Activated CD4-positive, alpha-beta T cell treated with anti-CD3 and anti-CD28 coated beads, Interleukin-2, amount 50 U/mL, for 1 hour (primary cell): ENCODE results near the gene KCTD2.
"Not testable (repeated sequence)": the region's sequence is repeated elsewhere in the genome, so short reads cannot be mapped to it uniquely, and the experiment has no call there.

Source experiments
- DNase-seq: peaks from one replicate; pipeline ENCODE4 v3.0.0-alpha.2; 2020

Gene KCTD2

DNA sequence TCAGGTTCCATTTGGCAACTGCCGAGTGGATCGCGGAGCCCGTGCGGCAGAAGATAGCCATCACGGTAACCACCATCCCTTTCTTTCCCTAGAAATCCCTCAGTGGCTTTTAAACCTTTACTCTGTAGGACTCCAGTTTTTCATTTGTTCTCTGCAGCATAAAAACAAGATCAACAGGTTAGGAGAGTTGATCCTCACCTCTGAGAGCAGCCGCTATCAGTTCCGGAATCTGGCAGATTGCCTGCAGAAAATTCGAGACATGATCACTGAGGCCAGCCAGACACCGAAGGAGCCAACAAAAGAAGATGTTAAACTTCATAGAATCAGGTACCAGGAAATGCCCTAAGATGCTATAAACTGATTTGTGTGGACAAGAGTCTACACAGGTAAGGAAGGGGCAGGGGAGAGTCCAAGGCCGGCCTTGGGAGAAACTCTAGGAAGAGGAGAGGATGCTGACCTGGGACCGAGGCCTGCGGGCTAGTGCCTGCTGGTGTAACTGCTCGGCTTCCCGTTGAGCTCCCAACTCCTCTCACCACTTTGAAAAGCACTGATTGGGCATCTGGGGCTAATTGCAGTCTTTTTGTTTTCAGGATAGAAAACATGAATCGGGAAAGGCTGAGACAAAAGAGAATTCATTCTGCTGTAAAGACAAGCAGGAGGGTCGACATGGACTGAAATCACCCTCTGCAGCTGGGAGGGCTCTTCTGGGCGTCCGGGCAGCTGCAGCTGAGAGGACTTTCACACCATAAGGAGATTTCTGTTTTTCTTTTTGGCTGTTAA is 26.5 kb upstream of the KCTD2 start:
- no peak for DNase-seq

DNA sequence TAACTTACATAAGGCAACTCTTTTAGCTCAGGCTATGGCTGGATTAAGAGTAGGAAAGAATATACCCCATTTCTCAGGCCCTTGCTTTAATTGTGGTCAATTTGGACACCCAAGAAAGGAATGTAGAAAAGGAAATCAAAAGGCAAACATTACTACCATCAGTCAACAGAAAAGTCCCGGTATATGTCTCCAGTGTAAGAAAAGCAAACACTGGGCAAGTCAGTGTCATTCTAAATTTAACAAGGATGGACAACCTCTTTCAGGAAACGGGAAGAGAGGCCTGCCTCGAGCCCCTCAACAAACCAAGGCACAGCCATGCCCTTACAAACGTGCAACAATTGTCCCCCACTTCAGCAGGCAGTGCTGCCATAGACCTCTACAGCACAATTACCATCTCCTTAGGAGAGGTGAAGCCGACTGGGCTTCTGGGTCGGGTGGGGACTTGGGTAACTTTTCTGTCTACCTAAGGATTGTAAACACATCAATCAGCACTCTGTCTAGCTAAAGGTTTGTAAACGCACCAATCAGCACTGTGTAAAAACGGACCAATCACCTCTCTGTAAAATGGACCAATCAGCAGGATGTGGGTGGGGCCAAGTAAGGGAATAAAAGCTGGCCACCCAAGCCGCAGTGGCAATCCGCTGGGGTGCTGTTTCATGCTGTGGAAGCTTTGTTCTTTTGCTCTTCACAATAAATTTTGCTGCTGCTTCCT is 22.2 kb upstream of the KCTD2 start:
- no peak for DNase-seq

DNA sequence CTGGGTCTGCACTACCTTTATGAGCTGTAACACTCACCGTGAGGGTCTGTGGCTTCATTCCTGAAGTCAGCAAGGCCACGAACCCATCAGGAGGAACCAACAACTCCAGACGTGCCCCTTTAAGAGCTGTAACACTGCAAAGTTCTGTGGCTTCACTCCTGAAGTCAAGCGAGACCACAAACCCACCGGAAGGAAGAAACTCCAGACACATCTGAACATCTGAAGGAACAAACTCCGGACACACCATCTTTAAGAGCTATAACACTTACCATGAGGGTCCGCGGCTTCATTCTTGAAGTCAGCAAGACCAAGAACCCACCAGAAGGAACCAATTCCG is 21.7 kb upstream of the KCTD2 start:
- DNase-seq = not testable (repeated sequence)

DNA sequence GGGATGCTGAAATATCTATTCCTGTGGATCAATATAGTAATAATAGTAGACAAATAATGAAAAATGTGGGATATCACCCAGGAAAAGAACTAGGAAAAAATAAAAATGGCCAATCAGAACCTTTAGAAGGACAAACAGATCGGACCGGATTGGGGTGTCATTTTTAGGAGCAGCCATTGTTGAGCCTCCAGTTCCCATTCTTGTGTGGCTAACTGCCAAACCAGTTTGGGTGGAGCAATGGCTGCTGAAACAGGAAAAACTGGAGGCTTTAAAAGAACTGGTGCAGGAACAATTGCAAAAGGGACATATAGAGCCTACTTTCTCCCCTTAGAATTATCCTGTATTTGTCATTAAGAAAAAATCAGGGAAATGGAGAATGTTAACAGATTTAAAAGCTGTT is 20.4 kb upstream of the KCTD2 start:
- not testable (repeated sequence) for DNase-seq

DNA sequence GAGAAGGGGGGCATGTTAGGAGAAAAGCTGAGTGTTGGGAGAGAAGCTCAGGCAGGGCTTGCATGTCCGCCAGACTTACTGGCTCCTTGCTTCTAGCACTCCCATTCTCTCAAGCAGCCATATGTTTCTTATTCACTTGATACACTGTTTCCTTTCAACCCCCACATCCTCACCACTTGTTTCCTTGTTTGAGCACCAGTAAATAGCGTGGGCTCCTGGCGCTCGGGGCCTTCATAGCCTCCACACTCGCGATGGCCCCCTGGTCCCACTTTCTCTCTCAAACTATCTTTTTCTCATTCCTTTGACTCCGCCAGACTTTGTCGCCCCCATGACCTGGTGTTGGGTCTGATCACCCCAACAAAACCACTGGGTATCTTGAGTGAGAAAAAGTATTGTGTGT is 16.9 kb upstream of the KCTD2 start:
- no peak for DNase-seq

DNA sequence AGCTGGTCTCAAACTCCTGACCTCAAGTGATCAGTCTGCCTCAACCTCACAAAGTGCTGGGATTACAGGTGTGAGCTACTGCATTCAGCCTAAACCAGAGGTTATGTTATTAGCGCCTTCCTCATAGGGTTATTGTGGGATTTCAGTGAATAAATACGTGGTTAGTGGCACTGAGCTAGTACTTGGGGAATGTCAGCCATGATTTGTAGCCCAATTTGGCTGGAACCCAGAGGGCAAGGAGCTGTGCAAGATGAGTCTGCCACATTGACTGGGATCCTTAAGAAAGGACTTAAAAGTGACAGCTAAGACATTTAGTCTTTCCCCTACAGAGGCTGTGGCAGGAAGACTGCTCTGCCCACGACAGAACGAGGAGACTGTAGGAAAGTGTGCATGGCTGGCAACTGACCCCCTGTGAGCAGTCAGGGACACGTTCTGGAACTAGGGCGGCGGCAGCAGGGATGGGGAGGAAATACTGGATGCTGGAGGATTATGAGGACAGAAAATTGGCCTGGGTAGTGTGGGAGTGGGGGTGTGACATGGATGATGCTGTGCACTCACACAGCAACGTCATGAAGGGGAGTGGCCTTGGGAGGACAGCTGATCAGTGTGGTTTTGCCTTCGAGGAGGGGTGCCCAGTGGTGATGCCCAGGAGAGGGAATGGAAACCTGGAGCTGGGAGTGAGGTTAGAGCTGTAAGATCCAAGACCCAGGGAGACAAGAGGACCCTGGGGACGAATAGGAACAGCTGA is 14.9 kb upstream of the KCTD2 start:
- peak; percentile 55 for DNase-seq

DNA sequence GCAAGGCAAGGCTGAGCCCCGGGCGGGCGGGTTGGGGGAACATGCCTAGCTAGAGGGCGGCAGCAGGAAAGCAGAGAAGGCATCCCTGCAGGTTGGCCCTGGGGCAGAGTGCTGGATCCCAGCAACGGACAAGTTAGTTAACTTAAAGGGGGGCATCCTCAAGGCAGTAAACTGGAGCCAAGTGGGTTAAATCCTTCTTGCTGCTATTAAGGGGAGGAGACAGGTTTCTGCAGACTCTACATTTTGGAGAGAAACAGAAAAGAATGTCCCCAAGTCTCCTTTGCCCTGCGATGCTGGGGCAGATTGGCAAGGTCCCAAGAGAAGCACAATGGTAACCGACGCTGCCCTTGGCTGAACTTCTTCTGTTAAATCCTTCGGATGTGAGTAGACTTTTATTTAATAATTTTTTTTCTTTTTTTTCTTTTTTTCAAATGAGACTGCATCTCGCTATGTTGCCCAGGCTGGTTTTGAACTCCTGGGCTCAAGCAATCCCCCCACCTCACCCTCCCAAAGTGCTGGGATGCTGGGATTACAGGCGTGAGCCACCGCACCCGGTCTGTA is 14.2 kb upstream of the KCTD2 start:
- no peak for DNase-seq

DNA sequence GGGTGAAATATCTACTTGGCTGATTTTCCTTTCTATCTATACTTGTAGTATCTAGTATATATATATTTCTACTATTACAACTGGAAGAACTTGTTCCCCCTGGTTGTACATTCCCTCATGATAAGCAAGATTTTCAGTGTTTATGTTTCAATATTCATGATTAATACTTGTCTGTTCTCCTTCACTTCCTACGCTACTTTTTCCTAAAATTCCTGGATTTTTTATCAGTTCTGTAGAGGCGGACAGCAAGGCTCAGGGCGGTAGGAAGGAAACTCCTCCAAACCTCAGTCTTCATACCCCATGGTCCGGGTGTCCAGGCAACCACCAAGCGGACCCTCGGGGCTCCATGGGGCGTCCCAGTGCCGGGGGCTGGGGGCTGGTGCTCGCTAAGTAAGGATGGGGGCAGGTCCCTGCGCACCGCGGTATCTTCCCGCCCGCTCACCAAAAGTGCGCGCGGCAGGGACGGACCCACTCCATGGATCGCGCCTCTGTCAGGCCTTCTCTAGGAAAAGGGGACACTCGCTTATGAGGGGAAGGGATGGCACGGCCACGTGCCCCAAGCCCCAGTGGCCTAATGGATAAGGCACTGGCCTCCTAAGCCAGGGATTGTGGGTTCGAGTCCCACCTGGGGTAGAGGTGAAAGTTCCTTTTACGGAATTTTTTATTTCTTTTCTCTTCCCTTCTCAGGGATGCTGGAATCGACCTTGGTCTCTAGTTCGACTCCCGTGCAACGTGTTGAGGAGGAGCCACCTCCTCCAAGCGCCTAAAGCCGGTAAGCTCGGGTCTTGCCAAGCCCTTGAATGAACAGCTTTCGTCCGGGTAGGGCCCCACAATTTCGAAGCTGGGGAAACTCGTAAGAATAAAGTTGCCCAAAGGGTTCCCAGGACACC is 13.4 kb upstream of the KCTD2 start:
- DNase-seq = peak; percentile 86

DNA sequence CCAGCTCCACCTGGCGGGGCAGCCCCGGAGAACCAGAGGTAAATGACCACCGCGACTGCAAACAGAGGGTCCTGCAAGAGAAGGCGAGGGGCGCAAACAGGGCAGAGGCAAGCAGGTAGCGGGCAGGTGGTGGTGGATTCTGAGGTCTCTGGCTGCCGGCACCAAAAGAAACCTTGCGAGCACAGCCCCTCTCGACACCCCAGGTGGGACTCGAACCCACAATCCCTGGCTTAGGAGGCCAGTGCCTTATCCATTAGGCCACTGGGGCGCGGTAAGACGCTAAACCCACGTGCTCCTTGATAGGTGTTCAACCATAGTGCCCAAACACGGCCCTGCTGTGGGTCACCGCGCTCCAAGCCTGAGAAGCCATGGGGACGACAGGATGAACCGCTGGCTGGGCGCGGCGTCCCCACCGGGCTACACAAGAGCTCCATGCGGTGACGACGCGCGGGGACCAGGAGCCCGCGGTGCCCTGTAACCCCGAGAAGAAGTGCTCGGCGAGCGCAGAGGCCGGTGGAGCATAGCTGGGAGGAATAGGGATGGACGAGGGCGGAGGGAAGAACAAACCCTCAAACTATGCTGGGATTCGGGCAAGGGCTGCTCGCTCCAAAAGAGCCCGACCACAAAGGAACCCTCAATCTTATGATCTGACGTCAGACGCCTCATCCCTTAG is 12.7 kb upstream of the KCTD2 start:
- DNase-seq = peak; percentile 80

DNA sequence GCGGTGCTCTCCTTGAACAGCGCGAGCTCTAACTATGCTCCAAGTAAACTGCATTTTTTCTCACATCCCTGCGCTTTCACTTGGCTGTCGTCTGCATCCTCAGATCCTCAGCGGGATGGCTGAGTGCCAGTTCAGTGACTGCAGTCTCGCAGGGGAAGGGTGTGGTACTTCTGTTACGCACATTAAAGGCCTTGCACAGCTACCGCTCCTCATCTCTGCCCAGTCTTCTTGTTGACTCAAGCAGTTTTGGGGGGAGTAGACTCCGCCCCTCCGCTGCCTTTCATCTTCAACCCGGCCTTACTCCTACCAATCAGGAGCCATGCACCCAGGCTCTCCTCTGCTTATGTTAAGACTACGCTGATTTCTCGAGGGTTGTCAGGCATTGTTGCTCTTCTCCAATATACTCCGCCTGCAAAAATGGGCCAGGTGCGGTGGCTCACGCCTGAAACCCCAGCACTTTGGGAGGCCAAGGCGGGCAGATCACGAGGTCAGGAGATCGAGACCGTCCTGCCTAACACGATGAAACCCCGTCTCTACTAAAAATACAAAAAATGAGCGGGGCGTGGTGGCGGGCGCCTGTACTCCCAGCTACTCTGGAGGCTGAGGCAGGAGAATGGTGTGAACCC is 10.3 kb upstream of the KCTD2 start:
- peak; percentile 93 for DNase-seq

DNA sequence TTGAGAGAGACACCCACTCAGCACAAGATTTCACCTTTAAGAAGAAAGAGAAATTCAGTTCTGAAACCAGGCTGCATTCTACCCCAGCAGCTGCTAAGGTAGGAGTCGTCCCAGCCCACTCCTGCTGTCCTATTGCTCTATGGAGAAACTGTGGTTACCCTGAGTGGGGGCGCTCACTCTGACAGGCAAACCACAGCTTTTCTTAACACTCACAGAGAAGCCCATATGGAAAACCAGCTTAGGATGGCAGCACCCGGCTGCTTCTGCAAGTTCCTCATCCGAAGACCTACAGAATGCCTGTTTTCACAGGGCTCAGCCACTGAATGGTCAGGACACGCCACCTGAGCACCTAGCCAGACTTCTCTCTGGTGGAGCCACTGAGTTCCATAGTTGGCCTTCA is 7.8 kb upstream of the KCTD2 start:
- no peak for DNase-seq

DNA sequence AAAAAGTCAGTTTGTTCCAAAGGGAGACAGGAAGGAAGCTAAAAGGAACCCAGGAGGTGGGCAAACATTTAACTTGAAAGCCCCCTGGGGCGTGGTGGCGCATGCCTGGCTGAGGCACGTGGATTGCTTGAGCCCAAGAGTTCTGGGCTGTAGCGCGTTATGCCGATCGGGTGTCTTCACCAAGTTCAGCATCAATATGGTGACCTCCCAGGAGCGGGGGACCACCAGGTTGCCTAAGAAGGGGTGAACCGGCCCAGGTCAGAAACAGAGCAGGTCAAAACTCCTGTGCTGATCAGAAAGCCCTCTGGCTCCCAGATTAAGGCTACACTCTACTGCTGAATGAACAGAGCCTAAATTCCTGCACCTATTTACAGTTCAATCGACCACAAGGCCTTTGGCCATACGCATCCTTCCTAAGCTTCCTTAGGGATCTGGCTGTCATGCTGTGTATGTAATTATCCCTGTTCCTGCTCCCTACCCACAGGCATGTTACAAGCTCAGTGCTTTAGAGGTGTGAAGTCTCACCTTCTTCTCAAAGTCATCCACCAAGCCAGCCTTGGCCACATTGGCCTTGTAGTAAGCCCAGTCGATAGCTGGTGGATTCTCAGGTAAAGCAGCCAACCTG is 5.3 kb upstream of the KCTD2 start:
- no peak for DNase-seq

DNA sequence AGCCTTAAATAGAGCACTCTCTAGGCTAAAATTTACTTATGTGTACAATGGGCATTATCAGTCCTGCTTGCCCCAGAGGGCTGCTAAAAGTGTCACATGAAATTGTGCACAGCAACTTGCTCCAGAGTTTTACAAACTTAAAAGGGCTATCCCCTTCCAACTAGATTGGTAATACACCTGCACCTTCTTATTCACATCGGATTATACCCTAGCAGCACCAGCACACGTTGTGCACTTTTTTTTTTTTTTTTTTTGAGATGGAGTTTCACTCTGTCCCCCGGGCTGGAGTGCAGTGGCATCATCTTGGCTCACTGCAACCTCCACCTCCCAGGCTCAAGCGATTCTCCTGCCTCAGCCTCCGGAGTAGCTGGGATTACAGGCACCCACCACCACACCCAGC is 3.2 kb upstream of the KCTD2 start:
- not testable (repeated sequence) for DNase-seq

DNA sequence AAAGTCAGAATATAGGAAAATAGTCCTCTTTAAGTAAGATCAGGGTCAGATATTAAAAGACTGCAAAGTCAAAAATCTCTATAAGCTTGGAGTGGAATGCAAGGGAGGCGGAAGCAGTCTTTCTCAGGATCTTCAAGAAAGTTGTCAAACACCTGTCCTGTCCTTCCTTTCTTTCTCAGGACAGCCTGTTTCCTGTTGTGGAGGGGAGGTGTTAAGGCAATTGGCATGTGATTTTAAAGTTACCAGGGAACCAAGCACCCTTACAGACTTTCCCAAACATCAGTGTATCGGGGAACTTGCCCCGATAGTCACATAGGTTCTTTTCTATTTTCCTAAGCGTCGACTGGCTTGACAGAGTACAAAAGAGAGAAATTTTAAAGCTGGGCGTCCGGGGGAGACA is 2.3 kb upstream of the KCTD2 start:
- no peak for DNase-seq

DNA sequence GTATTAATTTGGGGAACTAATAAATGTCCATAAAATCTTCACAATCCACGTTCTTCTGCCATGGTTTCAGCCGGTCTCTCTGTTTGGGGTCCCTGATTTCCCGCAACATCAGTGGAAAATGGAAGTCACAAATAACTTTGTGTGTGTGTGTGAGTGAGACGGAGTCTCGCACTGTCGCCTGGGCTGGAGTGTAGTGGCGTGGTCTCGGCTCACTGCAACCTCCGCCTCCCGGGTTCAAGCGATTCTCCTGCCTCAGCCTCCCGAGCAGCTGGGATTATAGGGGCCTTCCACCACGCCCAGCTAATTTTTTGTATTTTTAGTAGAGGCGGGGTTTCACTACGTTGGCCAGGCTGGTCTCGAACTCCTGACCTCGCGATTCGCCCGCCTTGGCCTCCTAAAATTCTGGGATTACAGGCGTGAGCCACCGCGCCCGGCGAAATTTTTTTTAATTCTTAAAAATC is 1.0 kb upstream of the KCTD2 start:
- DNase-seq = not testable (repeated sequence)

DNA sequence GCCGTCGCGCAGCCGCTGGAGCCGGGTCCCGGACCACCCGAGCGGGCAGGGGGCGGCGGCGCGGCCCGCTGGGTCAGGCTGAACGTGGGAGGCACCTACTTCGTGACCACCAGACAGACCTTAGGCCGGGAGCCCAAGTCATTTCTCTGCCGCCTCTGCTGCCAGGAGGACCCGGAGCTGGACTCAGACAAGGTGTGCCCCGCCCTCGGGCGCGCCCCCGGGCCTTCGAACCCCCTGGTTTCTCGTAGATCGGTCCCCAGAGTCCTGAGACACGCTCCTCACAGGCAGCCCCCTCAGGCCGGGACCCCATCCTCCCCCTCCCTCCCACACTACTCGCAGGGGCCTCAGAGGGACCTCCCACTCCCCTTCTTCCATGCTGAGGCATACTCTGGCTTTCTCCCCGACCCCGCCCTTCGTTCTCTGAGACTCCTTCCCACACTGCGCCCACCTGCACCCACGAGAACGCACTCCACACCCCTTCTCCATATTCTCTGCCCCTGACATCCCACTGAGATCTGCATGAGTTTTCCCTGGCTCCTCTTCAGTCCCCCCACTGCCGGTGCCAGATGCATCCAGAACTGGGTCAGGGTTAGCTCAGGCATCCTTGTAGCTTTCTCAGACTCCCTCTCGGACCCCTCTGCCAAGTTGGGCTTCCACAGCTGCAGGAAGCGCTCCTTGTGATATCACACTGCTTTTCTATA is 523 bp downstream of the KCTD2 start:
- DNase-seq = peak; percentile 19

DNA sequence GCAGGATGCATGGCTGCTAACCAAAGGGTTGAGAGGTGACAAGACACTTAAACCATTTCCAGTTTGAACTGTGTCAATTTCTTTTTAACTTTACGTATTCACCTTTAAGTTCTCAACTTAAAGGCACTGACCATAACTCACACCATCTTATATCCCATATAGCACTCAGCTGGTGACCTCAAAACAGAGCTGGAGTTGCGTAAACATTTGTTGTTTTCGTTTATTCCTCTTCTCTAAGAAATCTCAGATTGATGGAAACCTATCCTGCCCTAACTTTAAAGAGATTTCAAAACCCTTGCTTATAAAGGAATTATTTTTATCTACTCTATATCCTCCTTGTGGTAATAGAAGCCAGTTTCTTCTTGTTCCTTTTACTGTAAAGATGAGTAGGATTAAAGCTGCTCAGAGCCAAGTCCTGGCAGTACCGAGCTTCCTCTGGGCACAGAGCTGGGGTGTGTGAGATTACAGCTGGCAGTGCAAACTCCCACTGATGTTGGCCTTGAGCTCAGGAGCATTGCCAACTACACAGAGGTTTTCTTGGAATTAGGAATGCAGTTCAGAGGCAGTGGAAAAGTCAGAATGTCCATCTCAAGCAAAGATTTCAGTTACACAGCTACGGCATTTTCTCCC is 1.3 kb downstream of the KCTD2 start:
- DNase-seq = no peak

DNA sequence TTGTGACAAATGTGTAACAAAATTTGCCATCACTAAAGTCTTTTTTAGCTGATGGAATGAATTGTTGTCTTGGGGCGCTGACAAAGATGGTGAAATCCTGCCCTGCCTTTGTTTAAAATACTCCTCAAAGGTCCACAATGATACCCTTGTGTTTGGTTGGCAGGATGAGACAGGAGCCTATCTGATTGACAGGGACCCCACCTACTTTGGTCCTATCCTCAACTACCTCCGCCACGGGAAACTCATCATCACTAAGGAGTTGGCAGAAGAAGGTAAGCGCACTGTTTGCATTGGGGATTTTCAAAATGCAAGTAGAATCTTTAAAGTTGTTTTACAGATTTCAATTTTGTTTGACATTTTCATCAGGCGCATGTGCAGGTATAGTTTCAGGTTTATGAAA is 2.0 kb downstream of the KCTD2 start:
- no peak for DNase-seq

DNA sequence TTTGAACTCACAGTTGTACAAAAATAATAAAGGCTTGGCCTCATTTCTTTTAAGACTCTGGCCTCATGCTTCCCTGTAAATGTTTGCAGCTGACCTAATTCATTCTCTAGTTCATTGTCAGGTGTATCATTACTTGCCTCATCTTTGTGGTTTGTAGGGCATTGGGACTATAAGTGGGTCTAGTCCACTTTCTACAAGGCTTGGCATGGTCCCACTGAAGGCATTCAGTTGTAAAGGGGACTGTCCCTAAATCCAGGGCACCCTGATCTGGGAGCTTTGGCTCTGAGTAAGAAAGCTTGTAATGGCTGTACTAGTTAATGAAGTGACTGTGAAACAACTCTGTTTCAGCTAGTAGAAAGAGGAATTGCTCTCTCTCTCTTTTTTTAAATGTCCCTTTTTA is 2.7 kb downstream of the KCTD2 start:
- DNase-seq = no peak

DNA sequence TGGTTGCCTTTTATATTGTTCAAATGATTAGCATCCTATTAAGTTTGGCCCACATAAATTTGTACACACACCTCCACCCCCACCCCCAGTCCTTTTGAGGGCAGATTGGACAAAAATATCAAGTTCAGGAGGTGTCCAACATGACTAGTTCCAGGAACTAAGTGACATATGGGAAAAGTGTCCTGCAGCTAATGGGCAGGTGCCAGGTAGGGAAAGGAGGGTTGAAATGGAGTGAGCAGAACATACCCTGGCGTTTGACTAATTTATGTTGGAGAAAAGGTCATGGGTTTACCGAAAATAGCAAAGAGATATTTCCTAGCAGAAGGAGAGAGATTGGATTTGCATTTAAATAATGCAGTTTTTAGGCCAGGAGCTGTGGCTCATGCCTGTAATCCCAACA is 4.9 kb downstream of the KCTD2 start:
- no peak for DNase-seq
